ENCODE data around the gene WHAMM.
"Not testable (repeated sequence)": the region's sequence is repeated elsewhere in the genome, so short reads cannot be mapped to it uniquely, and the experiment has no call there.

The WHAMM gene, protein sequence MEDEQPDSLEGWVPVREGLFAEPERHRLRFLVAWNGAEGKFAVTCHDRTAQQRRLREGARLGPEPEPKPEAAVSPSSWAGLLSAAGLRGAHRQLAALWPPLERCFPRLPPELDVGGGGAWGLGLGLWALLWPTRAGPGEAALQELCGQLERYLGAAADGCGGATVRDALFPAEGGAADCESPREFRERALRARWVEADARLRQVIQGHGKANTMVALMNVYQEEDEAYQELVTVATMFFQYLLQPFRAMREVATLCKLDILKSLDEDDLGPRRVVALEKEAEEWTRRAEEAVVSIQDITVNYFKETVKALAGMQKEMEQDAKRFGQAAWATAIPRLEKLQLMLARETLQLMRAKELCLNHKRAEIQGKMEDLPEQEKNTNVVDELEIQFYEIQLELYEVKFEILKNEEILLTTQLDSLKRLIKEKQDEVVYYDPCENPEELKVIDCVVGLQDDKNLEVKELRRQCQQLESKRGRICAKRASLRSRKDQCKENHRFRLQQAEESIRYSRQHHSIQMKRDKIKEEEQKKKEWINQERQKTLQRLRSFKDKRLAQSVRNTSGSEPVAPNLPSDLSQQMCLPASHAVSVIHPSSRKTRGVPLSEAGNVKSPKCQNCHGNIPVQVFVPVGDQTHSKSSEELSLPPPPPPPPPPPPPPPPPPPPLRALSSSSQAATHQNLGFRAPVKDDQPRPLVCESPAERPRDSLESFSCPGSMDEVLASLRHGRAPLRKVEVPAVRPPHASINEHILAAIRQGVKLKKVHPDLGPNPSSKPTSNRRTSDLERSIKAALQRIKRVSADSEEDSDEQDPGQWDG

DNA sequence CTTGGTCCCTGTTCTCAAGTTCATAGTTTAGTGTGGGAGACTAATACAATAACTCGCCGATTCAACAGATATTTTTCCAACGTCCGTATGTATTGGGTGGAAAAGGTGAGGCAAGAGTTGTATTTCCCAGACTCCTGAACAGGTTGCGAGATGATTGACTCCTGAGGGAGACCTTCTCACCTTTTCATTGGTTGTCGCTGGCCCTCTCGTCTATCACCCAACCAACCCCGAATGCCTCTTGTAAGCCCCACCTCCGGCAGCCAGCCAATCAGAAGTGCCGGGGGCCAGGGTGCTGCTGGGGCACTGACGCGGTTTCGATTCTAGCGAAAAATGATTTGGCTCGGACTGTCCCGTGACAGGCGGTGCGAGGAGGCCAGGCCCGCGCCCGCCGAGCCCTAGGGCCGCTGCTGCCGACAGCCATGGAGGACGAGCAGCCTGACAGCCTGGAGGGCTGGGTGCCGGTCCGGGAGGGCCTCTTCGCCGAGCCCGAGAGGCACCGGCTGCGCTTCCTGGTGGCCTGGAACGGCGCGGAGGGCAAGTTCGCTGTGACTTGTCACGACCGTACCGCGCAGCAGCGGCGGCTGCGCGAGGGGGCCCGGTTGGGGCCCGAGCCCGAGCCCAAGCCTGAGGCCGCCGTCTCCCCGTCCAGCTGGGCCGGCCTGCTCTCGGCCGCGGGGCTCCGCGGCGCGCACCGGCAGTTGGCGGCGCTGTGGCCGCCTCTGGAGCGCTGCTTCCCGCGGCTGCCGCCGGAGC is at the start of gene WHAMM:
Gene WHAMM, plus strand, starts transcription at position 321 of the 753 bp plus-strand sequence. Its CDS starts 99 bp downstream, at position 420.
- peak within 1 kb of the TSS; percentile 97 for H3K27ac ChIP-seq (ENCODE audit: low read depth, low read length)
- H3K4me3 ChIP-seq (ENCODE audit: low read depth, low read length), result peak within 1 kb of the TSS; percentile 73
- peaks cover 43% of the 10 kb centered on the region for H3K79me2 ChIP-seq (ENCODE audit: control insufficient read depth, insufficient read depth, low read length, unreplicated experiment)
- H3K27me3 ChIP-seq (ENCODE audit: insufficient read depth, low read length), result no peaks in the 10 kb centered on the region
- H3K4me1 ChIP-seq (ENCODE audit: control insufficient read depth, insufficient read depth, low read length, unreplicated experiment), result peaks cover 5% of the 10 kb centered on the region
- H3K36me3 ChIP-seq (ENCODE audit: insufficient read depth, low read length), result peaks cover 9% of the 10 kb centered on the region
- peak within 1 kb of the TSS; percentile 80 for H2AFZ ChIP-seq (ENCODE audit: low read length, unreplicated experiment)

DNA sequence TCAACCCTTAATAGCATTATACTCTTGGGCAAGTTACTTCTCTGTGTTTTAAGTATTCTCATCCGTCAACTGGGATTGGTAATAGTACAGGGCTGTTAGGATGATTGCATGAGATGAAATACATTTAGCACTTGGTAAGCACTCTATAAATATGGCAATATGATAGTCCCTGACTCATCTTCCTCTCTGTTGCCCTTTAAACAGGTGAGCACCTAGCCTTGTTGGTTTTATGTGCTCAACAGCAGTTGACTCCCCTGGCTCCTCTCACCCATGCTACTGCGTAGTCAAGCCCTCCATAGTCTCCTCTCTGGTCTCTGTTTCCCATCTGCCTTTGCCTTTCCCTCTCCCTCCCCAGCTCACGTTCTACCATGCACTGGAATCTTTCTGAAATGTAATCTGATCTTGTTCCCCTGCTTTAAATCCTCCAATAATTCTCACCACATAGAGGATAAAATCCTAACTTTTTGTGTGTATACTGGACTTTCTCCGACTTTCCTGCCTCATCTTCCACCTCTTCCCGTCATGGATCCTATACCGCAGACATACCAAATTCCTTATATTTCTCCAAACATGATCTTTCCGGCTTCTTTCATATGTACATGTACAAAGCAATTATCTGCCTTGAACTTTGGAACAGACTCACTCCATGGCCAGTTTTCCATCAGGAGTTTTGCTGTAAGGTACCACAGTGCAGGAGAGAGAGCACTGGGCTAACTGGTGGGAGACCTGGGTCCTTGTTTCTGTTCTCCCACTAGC is 45.9 kb upstream of the WHAMM start:
- H3K4me3 ChIP-seq (ENCODE audit: low read depth, low read length), result no peak overlapping the region
- H3K36me3 ChIP-seq (ENCODE audit: insufficient read depth, low read length), result no peaks in the 10 kb centered on the region; the same call in 1 of the 2 replicates

DNA sequence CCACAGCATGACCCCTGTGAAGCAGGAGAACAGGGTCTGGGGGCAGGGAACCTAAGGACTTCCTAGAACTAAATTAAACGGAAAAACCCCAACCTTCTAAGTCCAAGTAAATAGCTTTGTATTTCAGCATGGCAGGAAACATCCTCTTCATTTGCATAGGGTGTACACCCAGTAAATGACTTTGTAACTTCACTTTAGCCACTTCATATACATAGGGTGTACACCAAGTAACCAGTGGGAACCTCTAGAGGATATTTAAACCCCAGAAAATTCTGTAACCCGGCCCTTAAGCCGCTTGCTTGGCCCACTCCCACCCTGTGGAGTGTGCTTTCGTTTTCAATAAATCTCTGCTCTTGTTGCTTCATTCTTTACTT is 45.3 kb upstream of the WHAMM start:
- Histone ChIP-seq H3K79me2 (ENCODE audit: control insufficient read depth, insufficient read depth, low read length, unreplicated experiment) (no peaks in the 10 kb centered on the region), H3K27ac (ENCODE audit: low read depth, low read length) (no peak overlapping the region), H2AFZ (ENCODE audit: low read length, unreplicated experiment) (no peak overlapping the region), H3K4me3 (ENCODE audit: low read depth, low read length) (no peak overlapping the region), H3K27me3 (ENCODE audit: insufficient read depth, low read length) (no peaks in the 10 kb centered on the region), H3K36me3 (ENCODE audit: insufficient read depth, low read length) (no peaks in the 10 kb centered on the region; the same call in 1 of the 2 replicates), H3K4me1 (ENCODE audit: control insufficient read depth, insufficient read depth, low read length, unreplicated experiment) (peaks cover 8% of the 10 kb centered on the region)

More for the DNA sequence above, 45.9 kb upstream of the WHAMM start:
- peaks cover 2% of the 10 kb centered on the region for H3K4me1 ChIP-seq (ENCODE audit: control insufficient read depth, insufficient read depth, low read length, unreplicated experiment)
- no peak overlapping the region for H3K27ac ChIP-seq (ENCODE audit: low read depth, low read length)
- H3K27me3 ChIP-seq (ENCODE audit: insufficient read depth, low read length), result no peaks in the 10 kb centered on the region
- no peak overlapping the region for H2AFZ ChIP-seq (ENCODE audit: low read length, unreplicated experiment)
- H3K79me2 ChIP-seq (ENCODE audit: control insufficient read depth, insufficient read depth, low read length, unreplicated experiment), result no peaks in the 10 kb centered on the region

DNA sequence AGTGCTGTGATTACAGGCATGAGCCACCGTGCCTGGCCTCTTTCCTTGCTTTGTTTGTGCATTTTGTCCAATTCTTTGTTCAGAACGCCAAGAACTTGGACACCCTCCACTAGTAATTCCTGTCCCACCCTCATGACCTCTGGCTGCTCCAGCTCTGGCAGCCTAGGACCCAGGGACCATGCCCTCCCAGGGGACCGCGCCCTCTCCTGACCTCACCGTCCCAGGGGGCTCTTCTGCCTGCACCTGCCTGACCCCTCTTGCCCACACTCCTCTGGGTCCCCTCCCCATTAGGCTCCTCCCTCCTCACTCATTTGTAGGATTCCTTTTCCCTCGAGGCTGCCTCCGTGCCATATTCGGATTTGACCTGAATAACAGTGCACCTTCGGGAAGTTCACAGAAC is 44.7 kb upstream of the WHAMM start:
- Histone ChIP-seq H3K36me3 (ENCODE audit: insufficient read depth, low read length) (no peaks in the 10 kb centered on the region; the same call in 1 of the 2 replicates), H3K27ac (ENCODE audit: low read depth, low read length) (no peak overlapping the region), H3K79me2 (ENCODE audit: control insufficient read depth, insufficient read depth, low read length, unreplicated experiment) (no peaks in the 10 kb centered on the region), H3K27me3 (ENCODE audit: insufficient read depth, low read length) (no peaks in the 10 kb centered on the region), H3K4me3 (ENCODE audit: low read depth, low read length) (no peak overlapping the region), H3K4me1 (ENCODE audit: control insufficient read depth, insufficient read depth, low read length, unreplicated experiment) (peaks cover 8% of the 10 kb centered on the region), H2AFZ (ENCODE audit: low read length, unreplicated experiment) (no peak overlapping the region)

DNA sequence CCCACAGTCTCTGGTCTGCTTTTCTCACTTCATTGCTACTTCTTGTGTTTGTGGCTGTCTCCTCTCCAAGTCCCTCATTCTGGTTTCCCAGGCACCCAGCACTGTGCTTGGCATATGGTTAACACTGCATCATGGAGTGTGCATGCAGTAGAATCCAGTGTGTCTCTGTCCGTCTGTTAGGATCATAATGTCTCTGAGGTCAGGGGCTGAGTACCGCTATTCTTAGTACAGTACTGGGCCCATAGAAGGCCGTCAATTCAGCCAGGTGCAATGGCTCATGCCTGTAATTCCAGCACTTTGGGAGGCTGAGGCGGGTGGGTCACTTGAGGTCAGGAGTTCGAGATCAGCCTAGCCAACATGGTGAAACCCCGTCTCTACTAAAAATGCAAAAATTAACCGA is 43.2 kb upstream of the WHAMM start:
- not testable (repeated sequence) for H3K4me3 ChIP-seq (ENCODE audit: low read depth, low read length); H2AFZ ChIP-seq (ENCODE audit: low read length, unreplicated experiment); H3K36me3 ChIP-seq (ENCODE audit: insufficient read depth, low read length); H3K79me2 ChIP-seq (ENCODE audit: control insufficient read depth, insufficient read depth, low read length, unreplicated experiment); H3K4me1 ChIP-seq (ENCODE audit: control insufficient read depth, insufficient read depth, low read length, unreplicated experiment); H3K27me3 ChIP-seq (ENCODE audit: insufficient read depth, low read length); H3K27ac ChIP-seq (ENCODE audit: low read depth, low read length)

DNA sequence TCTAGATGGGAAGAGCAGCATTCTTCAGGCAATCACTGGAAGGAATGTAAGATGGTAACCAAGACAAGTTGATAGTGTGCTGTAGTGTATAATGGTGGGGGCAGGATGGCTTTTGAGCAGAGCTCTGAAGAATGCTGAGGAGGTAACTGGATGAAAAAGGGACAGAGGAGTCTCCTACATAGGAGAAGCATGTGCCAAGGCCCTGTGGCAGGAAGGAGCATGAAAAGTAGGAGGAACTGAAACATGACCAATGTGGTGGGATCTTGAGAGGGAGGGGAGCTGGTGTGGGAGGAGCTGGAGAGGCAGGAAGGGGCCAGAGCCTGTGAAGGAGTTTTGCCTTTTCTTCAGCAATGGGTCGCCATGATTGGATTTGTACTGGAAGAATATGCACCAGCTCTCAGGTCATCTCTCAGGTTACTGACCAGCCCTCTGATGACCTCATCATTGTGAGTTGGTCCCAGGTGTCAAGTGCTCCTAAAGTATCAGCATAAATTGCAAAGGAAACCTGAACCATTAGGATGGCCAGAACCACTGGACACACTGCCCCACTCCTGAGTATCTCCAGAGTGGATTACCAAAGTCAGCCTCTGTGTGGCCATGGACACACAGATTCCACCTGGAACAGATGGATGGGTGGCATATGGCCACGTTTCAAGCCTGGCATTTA is 42.1 kb upstream of the WHAMM start:
- Histone ChIP-seq H3K27me3 (ENCODE audit: insufficient read depth, low read length) (no peaks in the 10 kb centered on the region), H3K79me2 (ENCODE audit: control insufficient read depth, insufficient read depth, low read length, unreplicated experiment) (no peaks in the 10 kb centered on the region), H3K4me3 (ENCODE audit: low read depth, low read length) (no peak overlapping the region), H2AFZ (ENCODE audit: low read length, unreplicated experiment) (no peak overlapping the region), H3K36me3 (ENCODE audit: insufficient read depth, low read length) (no peaks in the 10 kb centered on the region; the same call in 1 of the 2 replicates), H3K27ac (ENCODE audit: low read depth, low read length) (no peak overlapping the region), H3K4me1 (ENCODE audit: control insufficient read depth, insufficient read depth, low read length, unreplicated experiment) (peaks cover 8% of the 10 kb centered on the region)

DNA sequence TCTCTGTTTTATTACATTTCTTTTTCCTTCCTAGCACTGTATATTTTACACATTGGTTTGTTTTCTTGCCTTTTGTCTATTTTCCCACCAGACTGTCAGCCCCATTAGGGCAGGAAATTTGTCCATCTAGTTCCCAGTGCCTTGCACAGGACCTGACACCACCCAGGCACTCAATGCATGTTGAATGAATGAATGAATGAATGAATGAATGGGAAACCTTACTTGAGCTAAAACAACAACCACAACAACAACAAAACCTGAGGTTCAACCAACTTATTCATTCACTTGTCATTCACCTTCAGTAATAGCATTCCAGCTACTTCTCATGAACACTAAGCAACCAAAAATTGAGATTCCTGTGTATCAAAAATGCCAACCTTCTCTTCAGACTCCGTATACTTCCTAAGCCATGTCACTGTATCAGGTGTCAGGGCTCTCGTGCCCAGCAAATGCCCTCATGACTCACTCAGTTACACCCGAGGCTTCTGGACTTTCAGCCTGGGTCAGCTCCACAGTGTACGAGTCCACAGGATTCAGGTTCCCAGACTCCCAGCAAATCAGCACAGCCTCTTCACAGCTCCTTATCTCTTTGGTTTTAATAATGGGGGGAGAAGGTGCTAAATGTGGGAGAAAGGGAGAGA is 40.9 kb upstream of the WHAMM start:
- Histone ChIP-seq H3K4me1 (ENCODE audit: control insufficient read depth, insufficient read depth, low read length, unreplicated experiment) (peaks cover 8% of the 10 kb centered on the region), H3K4me3 (ENCODE audit: low read depth, low read length) (no peak overlapping the region), H3K36me3 (ENCODE audit: insufficient read depth, low read length) (no peaks in the 10 kb centered on the region), H3K27me3 (ENCODE audit: insufficient read depth, low read length) (no peaks in the 10 kb centered on the region), H3K79me2 (ENCODE audit: control insufficient read depth, insufficient read depth, low read length, unreplicated experiment) (no peaks in the 10 kb centered on the region), H3K27ac (ENCODE audit: low read depth, low read length) (no peak overlapping the region), H2AFZ (ENCODE audit: low read length, unreplicated experiment) (no peak overlapping the region)

DNA sequence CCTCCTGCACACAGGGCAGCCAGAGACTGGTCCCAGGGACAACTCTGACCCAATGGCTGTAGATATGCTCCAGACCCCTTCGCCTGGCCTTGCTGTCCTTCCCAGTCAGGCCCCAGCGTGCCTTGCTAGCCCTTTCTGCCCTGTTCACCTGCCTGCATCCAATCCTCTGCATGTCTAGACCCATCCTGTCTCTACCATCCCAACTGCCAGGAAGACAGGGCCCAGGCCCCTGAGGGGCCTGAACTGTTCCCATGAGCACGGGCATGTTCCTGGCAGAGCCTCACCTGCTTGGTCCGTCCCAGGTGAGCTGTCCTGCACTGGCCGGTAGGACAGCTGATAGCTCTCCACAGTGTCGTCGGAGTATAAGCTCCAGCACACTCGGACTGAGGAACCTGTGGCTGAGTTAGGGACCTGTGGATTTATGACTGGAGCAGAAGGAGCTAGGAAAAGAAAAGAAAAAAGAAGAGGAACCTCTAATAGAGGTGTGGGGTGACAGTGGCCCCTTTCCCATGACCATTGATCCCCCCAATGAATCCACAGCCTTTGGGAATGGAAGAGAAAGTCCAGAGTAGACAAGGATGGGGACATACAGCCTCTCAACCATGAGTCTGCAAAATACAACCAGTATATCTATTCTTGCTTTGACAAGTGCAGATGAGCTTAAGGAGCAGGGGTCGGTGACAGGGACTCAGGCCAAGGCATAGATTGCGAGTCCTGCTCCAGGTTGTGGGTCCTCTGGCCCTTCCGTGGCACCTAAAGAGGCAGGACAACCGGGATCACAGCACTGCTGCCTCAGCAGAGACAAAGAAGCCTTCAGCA is 37.4 kb upstream of the WHAMM start:
- no peak overlapping the region for H3K4me3 ChIP-seq (ENCODE audit: low read depth, low read length)
- H3K36me3 ChIP-seq (ENCODE audit: insufficient read depth, low read length), result no peaks in the 10 kb centered on the region
- peaks cover 8% of the 10 kb centered on the region for H3K4me1 ChIP-seq (ENCODE audit: control insufficient read depth, insufficient read depth, low read length, unreplicated experiment)
- H3K27ac ChIP-seq (ENCODE audit: low read depth, low read length), result no peak overlapping the region
- H2AFZ ChIP-seq (ENCODE audit: low read length, unreplicated experiment), result no peak overlapping the region
- no peaks in the 10 kb centered on the region for H3K79me2 ChIP-seq (ENCODE audit: control insufficient read depth, insufficient read depth, low read length, unreplicated experiment)
- no peaks in the 10 kb centered on the region for H3K27me3 ChIP-seq (ENCODE audit: insufficient read depth, low read length)

DNA sequence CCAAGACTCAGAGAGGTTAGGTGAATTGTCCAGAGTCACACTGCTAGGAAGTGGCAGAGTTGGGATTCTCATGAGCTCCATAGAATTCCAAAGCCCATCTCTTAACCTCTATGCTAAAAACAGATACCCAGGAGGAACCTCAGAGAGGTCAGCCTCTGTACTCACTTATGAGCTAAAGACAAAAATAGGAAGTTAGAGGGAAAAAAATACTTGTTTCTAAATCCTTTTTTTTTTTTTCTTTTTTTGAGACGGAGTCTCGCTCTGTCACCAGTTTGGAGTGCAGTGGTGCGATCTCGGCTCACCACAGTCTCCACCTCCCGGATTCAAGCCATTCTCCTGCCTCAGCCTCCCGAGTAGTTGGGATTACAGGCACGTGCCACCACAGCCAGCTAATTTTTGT is 34.9 kb upstream of the WHAMM start:
- no peaks in the 10 kb centered on the region for H3K4me1 ChIP-seq (ENCODE audit: control insufficient read depth, insufficient read depth, low read length, unreplicated experiment)
- no peak overlapping the region for H3K27ac ChIP-seq (ENCODE audit: low read depth, low read length)
- H3K36me3 ChIP-seq (ENCODE audit: insufficient read depth, low read length), result no peaks in the 10 kb centered on the region
- no peaks in the 10 kb centered on the region for H3K79me2 ChIP-seq (ENCODE audit: control insufficient read depth, insufficient read depth, low read length, unreplicated experiment)
- no peak overlapping the region for H3K4me3 ChIP-seq (ENCODE audit: low read depth, low read length)
- no peak overlapping the region for H2AFZ ChIP-seq (ENCODE audit: low read length, unreplicated experiment)
- H3K27me3 ChIP-seq (ENCODE audit: insufficient read depth, low read length), result no peaks in the 10 kb centered on the region
